Measurements from ENCODE around the gene SOBP.
"Not testable (repeated sequence)": the region's sequence is repeated elsewhere in the genome, so short reads cannot be mapped to it uniquely, and the experiment has no call there.

The SOBP gene

GRCh38 chr6:107460083-107460631, 29.8 kb upstream of the SOBP start:
- Mint-ChIP-seq H3K4me1 (peaks cover 19% of the 10 kb centered on the region), H3K27me3 (ENCODE audit: low read depth) (no peaks in the 10 kb centered on the region), H3K4me3 (peak overlapping the region; percentile 85 to 96 (median 94)), H3K9me3 (no peaks in the 10 kb centered on the region), H3K27ac (peak overlapping the region; percentile 79 to 94 (median 85)), H3K36me3 (ENCODE audit: low read depth) (no peaks in the 10 kb centered on the region)
- no peak for TF ChIP-seq CTCF (IDR thresholded peaks at IDR 0.05; ENCODE audit: unreplicated experiment in 3 of 3)

- Mint-ChIP-seq H3K4me3 (no peak overlapping the region), H3K36me3 (ENCODE audit: low read depth) (no peaks in the 10 kb centered on the region), H3K9me3 (no peaks in the 10 kb centered on the region), H3K27ac (no peak overlapping the region), H3K4me1 (no peaks in the 10 kb centered on the region), H3K27me3 (ENCODE audit: low read depth) (no peaks in the 10 kb centered on the region)
- no peak for TF ChIP-seq CTCF (IDR thresholded peaks at IDR 0.05; ENCODE audit: unreplicated experiment in 3 of 3)
Measured at GRCh38 chr6:107466062-107466461, 23.9 kb upstream of the SOBP start.

- Mint-ChIP-seq H3K36me3 (ENCODE audit: low read depth) (no peaks in the 10 kb centered on the region), H3K4me3 (no peak overlapping the region), H3K27me3 (ENCODE audit: low read depth) (no peaks in the 10 kb centered on the region), H3K27ac (no peak overlapping the region), H3K9me3 (no peaks in the 10 kb centered on the region), H3K4me1 (no peaks in the 10 kb centered on the region)
- TF ChIP-seq CTCF (IDR thresholded peaks at IDR 0.05; ENCODE audit: unreplicated experiment in 3 of 3), result no peak
Measured at GRCh38 chr6:107470364-107470763, 19.6 kb upstream of the SOBP start.

- H3K36me3 Mint-ChIP-seq (ENCODE audit: low read depth), result no peaks in the 10 kb centered on the region
- no peak for TF ChIP-seq CTCF (IDR thresholded peaks at IDR 0.05; ENCODE audit: unreplicated experiment in 3 of 3)
- no peaks in the 10 kb centered on the region for H3K27me3 Mint-ChIP-seq (ENCODE audit: low read depth)
- no peak overlapping the region for H3K27ac Mint-ChIP-seq
- no peaks in the 10 kb centered on the region for H3K9me3 Mint-ChIP-seq
- H3K4me1 Mint-ChIP-seq, result no peaks in the 10 kb centered on the region
- H3K4me3 Mint-ChIP-seq, result no peak overlapping the region
Measured at GRCh38 chr6:107473660-107474059, 16.3 kb upstream of the SOBP start.

- not testable (repeated sequence) for H3K27ac Mint-ChIP-seq; H3K27me3 Mint-ChIP-seq (ENCODE audit: low read depth); H3K9me3 Mint-ChIP-seq; H3K4me3 Mint-ChIP-seq; H3K4me1 Mint-ChIP-seq; H3K36me3 Mint-ChIP-seq (ENCODE audit: low read depth)
Measured at GRCh38 chr6:107475360-107475759, 14.6 kb upstream of the SOBP start.

- not testable (repeated sequence) for H3K27ac Mint-ChIP-seq; H3K4me3 Mint-ChIP-seq; H3K4me1 Mint-ChIP-seq; H3K36me3 Mint-ChIP-seq (ENCODE audit: low read depth); H3K9me3 Mint-ChIP-seq; H3K27me3 Mint-ChIP-seq (ENCODE audit: low read depth)
Measured at GRCh38 chr6:107475826-107476225, 14.1 kb upstream of the SOBP start.

GRCh38 chr6:107479089-107479690, 10.7 kb upstream of the SOBP start:
- no peak overlapping the region for H3K4me3 Mint-ChIP-seq
- H3K36me3 Mint-ChIP-seq (ENCODE audit: low read depth), result no peaks in the 10 kb centered on the region
- peaks cover 5% of the 10 kb centered on the region for H3K27me3 Mint-ChIP-seq (ENCODE audit: low read depth)
- H3K4me1 Mint-ChIP-seq, result no peaks in the 10 kb centered on the region
- H3K27ac Mint-ChIP-seq, result no peak overlapping the region
- H3K9me3 Mint-ChIP-seq, result no peaks in the 10 kb centered on the region
- no peak for TF ChIP-seq CTCF (IDR thresholded peaks at IDR 0.05; ENCODE audit: unreplicated experiment in 3 of 3)

Measured in nephron (organoid).